Measurements from ENCODE around the gene ARRDC1.

The ARRDC1 gene

DNA sequence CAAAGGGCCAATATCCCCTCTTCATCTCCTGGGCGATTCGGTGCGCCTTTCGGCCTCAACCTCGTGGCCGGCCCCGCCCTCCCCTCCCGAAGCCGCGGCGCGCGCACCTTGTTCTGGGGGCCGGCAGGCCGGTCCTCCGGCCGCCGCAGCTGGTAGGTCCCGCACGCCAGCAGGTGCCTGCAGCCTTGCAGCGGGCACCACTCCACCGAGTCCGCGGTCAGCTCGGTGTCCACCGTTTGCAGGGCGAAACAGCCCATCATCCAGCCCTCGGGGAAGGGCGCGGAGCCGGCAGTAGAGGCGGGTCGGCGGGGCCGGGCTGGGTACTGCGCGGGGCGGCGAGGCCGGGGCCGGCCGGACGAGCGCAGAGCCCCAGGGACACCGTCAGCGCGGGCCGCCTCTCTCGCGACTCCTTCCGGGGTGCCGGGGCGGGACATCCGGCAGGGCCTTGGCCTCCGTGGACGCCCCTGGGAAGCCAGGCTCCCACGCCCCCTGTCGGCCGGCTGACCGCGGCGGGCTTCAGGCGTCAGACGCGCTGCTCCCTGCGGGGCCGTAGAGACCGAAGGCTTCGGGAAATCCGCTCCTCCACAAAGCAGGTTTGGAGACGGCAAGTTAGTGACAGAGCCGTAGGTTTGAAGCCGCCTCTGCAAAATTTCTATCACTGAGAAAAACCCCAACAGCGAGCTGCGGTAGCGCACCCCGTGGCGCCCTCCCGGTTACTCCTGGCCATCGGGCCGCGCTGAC is 26.8 kb upstream of the ARRDC1 start, which contains the start of gene DPH7 (continued):
- TF ChIP-seq, protein P1, sequence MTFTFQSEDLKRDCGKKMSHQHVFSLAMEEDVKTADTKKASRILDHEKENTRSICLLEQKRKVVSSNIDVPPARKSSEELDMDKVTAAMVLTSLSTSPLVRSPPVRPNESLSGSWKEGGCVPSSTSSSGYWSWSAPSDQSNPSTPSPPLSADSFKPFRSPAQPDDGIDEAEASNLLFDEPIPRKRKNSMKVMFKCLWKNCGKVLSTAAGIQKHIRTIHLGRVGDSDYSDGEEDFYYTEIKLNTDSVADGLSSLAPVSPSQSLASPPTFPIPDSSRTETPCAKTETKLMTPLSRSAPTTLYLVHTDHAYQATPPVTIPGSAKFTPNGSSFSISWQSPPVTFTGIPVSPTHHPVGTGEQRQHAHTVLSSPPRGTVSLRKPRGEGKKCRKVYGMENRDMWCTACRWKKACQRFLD (tag by site-specific recombination; IDR thresholded peaks at IDR 0.05), result peak; percentile 86
- TF ChIP-seq ZFP41 (tag by site-specific recombination; IDR thresholded peaks at IDR 0.05; ENCODE audit: borderline replicate concordance) (no peak), ZNF133 (tag by site-specific recombination; IDR thresholded peaks at IDR 0.05) (no peak), ZNF561 (tag by site-specific recombination; IDR thresholded peaks at IDR 0.05; ENCODE audit: borderline replicate concordance) (peak; percentile 99), SCRT1 (tag by site-specific recombination; IDR thresholded peaks at IDR 0.05; ENCODE audit: borderline replicate concordance) (0 out of 2 replicates have a peak, but pooled peaks have one; percentile 26), GLIS1 (tag by site-specific recombination; IDR thresholded peaks at IDR 0.05) (peak; percentile 53), ZNF621 (tag by site-specific recombination; IDR thresholded peaks at IDR 0.05) (no peak), ZNF16 (tag by site-specific recombination; IDR thresholded peaks at IDR 0.05; ENCODE audit: low read depth) (no peak), SP2 (tag by site-specific recombination; IDR thresholded peaks at IDR 0.05) (peak; percentile 82), ZNF112 (tag by site-specific recombination; IDR thresholded peaks at IDR 0.05) (no peak), HOXD13 (CRISPR knock-in tag; IDR thresholded peaks at IDR 0.05; ENCODE audit: borderline replicate concordance) (no peak), ZNF248 (tag by site-specific recombination; IDR thresholded peaks at IDR 0.05) (no peak), ZNF138 (tag by site-specific recombination; IDR thresholded peaks at IDR 0.05; ENCODE audit: borderline replicate concordance) (no peak), ZNF548 (tag by site-specific recombination; IDR thresholded peaks at IDR 0.05) (no peak), ZNF677 (tag by site-specific recombination; IDR thresholded peaks at IDR 0.05) (no peak), HOXA7 (CRISPR knock-in tag; IDR thresholded peaks at IDR 0.05; ENCODE audit: borderline replicate concordance) (no peak), ZNF585B (tag by site-specific recombination; IDR thresholded peaks at IDR 0.05) (peak; percentile 32), ZNF600 (tag by site-specific recombination; IDR thresholded peaks at IDR 0.05) (peak; percentile 75), ZNF155 (tag by site-specific recombination; IDR thresholded peaks at IDR 0.05) (no peak), ZNF558 (tag by site-specific recombination; IDR thresholded peaks at IDR 0.05) (no peak), BCL11B (tag by site-specific recombination; IDR thresholded peaks at IDR 0.05; ENCODE audit: low read depth) (peak; percentile 59; the same call in 1 of the 2 replicates), ZNF221 (tag by site-specific recombination; IDR thresholded peaks at IDR 0.05; ENCODE audit: borderline replicate concordance) (no peak)
- TF ChIP-seq, protein P2, sequence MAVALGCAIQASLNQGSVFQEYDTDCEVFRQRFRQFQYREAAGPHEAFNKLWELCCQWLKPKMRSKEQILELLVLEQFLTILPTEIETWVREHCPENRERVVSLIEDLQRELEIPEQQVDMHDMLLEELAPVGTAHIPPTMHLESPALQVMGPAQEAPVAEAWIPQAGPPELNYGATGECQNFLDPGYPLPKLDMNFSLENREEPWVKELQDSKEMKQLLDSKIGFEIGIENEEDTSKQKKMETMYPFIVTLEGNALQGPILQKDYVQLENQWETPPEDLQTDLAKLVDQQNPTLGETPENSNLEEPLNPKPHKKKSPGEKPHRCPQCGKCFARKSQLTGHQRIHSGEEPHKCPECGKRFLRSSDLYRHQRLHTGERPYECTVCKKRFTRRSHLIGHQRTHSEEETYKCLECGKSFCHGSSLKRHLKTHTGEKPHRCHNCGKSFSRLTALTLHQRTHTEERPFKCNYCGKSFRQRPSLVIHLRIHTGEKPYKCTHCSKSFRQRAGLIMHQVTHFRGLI (tag by site-specific recombination; IDR thresholded peaks at IDR 0.05), result no peak; the same call in 1 of the 2 replicates
- TF ChIP-seq, protein P3, sequence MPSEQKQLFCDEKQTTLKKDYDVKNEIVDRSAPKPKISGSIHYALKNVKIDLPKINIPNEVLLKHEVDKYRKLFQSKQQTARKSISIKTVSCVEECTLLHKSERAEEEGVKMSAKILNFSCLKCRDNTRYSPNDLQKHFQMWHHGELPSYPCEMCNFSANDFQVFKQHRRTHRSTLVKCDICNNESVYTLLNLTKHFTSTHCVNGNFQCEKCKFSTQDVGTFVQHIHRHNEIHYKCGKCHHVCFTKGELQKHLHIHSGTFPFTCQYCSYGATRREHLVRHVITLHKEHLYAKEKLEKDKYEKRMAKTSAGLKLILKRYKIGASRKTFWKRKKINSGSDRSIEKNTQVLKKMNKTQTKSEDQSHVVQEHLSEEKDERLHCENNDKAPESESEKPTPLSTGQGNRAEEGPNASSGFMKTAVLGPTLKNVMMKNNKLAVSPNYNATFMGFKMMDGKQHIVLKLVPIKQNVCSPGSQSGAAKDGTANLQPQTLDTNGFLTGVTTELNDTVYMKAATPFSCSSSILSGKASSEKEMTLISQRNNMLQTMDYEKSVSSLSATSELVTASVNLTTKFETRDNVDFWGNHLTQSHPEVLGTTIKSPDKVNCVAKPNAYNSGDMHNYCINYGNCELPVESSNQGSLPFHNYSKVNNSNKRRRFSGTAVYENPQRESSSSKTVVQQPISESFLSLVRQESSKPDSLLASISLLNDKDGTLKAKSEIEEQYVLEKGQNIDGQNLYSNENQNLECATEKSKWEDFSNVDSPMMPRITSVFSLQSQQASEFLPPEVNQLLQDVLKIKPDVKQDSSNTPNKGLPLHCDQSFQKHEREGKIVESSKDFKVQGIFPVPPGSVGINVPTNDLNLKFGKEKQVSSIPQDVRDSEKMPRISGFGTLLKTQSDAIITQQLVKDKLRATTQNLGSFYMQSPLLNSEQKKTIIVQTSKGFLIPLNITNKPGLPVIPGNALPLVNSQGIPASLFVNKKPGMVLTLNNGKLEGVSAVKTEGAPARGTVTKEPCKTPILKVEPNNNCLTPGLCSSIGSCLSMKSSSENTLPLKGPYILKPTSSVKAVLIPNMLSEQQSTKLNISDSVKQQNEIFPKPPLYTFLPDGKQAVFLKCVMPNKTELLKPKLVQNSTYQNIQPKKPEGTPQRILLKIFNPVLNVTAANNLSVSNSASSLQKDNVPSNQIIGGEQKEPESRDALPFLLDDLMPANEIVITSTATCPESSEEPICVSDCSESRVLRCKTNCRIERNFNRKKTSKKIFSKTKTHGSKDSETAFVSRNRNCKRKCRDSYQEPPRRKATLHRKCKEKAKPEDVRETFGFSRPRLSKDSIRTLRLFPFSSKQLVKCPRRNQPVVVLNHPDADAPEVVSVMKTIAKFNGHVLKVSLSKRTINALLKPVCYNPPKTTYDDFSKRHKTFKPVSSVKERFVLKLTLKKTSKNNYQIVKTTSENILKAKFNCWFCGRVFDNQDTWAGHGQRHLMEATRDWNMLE (tag by site-specific recombination; conservative IDR thresholded peaks at IDR 0.05; ENCODE audit: low read depth), result peak; percentile 84
- TF ChIP-seq, protein P4, sequence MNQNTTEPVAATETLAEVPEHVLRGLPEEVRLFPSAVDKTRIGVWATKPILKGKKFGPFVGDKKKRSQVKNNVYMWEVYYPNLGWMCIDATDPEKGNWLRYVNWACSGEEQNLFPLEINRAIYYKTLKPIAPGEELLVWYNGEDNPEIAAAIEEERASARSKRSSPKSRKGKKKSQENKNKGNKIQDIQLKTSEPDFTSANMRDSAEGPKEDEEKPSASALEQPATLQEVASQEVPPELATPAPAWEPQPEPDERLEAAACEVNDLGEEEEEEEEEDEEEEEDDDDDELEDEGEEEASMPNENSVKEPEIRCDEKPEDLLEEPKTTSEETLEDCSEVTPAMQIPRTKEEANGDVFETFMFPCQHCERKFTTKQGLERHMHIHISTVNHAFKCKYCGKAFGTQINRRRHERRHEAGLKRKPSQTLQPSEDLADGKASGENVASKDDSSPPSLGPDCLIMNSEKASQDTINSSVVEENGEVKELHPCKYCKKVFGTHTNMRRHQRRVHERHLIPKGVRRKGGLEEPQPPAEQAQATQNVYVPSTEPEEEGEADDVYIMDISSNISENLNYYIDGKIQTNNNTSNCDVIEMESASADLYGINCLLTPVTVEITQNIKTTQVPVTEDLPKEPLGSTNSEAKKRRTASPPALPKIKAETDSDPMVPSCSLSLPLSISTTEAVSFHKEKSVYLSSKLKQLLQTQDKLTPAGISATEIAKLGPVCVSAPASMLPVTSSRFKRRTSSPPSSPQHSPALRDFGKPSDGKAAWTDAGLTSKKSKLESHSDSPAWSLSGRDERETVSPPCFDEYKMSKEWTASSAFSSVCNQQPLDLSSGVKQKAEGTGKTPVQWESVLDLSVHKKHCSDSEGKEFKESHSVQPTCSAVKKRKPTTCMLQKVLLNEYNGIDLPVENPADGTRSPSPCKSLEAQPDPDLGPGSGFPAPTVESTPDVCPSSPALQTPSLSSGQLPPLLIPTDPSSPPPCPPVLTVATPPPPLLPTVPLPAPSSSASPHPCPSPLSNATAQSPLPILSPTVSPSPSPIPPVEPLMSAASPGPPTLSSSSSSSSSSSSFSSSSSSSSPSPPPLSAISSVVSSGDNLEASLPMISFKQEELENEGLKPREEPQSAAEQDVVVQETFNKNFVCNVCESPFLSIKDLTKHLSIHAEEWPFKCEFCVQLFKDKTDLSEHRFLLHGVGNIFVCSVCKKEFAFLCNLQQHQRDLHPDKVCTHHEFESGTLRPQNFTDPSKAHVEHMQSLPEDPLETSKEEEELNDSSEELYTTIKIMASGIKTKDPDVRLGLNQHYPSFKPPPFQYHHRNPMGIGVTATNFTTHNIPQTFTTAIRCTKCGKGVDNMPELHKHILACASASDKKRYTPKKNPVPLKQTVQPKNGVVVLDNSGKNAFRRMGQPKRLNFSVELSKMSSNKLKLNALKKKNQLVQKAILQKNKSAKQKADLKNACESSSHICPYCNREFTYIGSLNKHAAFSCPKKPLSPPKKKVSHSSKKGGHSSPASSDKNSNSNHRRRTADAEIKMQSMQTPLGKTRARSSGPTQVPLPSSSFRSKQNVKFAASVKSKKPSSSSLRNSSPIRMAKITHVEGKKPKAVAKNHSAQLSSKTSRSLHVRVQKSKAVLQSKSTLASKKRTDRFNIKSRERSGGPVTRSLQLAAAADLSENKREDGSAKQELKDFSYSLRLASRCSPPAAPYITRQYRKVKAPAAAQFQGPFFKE (tag by site-specific recombination; IDR thresholded peaks at IDR 0.05; ENCODE audit: borderline replicate concordance), result no peak
